GM21737 (cell line): Measurements from ENCODE around the gene KCNC4.

Experiments used
- ATAC-seq: cut with Tn5 transposase; IDR thresholded peaks from one replicate; pipeline ENCODE4 v1.9.1; 2021; ENCODE audit warnings: mild to moderate bottlenecking, moderate library complexity; ENCODE audit not compliant: unreplicated experiment

KCNC4 gene

DNA sequence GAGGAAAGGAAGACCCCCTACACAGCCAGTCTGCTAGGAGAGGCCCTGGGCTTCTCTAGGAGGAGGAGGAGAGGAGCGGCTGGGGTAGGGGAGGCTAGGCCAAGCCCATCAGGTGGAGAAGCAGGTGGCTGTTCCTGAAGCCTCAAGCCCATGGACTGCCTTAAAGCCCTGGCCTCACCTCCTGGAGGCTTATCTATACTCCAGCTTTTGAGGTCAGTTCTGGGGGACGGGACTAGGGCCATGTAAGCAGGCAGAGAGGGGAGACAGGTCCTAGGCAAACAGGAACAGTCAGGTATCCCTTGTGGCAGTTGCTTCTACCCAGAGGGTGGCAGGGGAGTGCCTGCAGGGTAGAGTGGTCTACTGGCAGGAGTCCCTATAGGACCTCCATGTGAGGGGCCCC lies 40.6 kb downstream of the KCNC4 start:
- no peak for ATAC-seq

DNA sequence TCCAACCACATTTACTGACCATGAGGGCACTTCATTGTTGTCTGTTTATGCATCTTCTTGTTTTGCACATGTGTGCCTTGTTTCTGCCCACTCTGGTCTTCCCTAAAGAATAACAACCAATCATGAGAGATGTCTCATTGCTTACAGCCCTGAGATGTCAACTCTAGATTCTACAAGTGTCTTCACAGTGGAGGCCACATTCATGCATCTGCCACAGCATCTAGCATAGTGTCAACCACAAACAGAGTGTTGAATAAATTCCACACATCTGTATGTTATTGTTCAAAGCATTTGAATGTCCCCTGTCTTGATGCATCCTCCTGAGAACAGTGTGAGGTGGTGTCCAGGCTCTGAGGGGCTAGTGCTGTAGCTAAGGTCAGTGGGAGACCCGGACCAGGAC lies 43.1 kb downstream of the KCNC4 start:
- no peak for ATAC-seq

DNA sequence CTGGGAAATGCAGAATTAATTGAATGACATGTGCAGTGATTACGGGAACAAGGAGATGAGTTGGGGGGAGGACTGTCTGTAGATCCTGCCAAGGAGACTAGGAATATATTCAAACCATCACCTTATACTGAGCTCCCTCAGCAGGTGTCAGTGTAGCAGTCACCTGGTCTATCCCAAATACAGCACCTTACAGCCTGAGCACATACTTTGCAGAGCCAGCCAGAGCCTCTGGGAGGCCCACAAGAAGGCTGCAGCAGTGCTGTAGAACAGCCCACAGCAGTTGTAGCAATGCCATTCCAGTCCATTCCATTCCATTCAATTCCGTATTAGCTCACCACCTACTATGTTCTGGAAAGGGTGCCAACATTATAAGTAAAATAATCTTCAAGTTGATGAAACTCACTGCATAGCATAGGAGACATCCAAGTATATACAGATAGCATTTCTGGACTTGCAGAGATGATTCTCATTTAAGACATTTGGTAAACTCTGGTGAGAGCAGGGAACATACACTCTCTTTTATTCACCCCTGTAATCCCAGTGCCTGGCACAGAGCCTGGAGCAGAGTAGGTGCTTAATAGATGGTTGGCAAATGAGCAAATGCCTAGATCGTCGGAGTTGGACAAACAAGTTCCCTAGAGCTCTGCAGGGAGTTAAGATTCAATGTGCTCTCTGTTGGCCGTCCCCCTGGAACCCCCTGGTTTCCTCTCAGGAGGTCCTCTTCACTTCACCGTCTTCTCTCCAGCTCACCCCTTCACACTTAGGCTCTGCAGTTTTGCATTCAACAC lies 44.7 kb downstream of the KCNC4 start:
- no peak for ATAC-seq

DNA sequence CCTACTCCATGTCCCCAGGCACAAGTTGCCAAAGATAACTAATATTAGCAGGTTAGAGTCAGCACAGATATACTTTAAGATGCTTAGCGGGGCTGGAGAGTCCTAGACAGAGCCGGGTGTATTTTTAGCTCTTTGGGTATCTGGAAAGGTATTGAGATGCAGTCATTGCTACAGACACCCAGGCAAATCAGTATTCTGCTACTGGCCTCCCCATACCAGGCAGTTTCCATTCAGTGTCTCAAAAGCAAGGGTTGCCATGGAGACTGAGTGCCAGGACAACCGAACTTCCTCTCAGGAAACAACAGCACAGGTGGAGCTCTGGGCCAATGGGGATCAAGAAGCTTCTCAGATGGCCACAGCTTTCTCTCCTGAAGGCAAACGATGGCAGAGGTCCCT lies 45.3 kb downstream of the KCNC4 start:
- ATAC-seq, result no peak

DNA sequence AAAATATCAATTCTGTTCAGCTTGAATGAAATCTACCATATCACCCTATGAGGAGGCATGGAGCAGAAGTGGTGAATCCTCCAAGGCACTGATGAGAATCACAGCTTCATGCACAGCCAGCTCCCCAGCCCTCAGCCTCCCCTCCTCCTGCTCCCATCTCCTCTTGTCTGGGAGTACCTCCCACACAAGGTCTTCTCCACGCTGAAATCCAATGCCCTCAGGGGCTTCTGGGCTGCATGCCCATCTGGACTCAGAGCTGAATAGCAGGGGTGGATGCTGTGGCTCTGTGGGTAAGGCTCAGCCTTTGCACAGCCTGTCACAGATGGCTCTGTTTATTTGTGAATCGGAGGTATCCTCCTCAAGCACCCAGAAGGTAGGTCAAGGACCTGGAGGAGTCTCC lies 48.6 kb downstream of the KCNC4 start:
- no peak for ATAC-seq

DNA sequence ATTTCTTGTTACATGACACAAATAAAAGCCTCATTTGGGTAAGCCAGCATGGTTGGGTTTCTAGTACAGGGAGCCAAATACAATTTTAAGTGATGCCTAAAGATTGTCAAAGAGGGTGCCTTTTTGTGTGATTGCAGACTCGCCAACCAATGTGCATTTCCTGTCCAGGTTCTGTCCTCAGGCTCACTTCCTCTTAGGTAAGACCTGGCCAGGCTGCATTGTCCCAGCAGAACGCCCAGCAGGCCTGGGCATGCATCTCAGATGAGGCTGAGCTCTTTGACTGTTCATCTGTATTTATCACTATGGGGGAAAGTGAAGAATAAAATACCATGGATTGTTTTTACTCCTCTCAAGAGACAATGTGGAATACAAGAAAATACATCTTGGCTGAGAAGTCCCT lies 49.7 kb downstream of the KCNC4 start:
- ATAC-seq, result no peak
